ENCODE data around the gene SLC41A1. TPM values are rescaled to one million over a fixed set of nuclear protein-coding genes. Genes with fewer than 3 reads are reported as not detected.
"Not testable (repeated sequence)": the region's sequence is repeated elsewhere in the genome, so short reads cannot be mapped to it uniquely, and the experiment has no call there.

The SLC41A1 gene
- total RNA-seq, 1 experiment from 2014 or later, result 16.1 TPM

- intact Hi-C loops (cut with micrococcal nuclease; ENCODE audit: unreplicated experiment), result no loop called here
- DNase-seq (ENCODE audit: low spot score), result no peak
- Histone ChIP-seq H3K4me3 (ENCODE audit: low read depth, low read length, poor library complexity, severe bottlenecking) (no peak overlapping the region), H3K27me3 (replicated peaks; ENCODE audit: insufficient read depth, low read depth, low read length, poor library complexity) (peaks cover 12% of the 10 kb centered on the region), H3K9me3 (ENCODE audit: low read depth, low read length, poor library complexity, severe bottlenecking) (no peaks in the 10 kb centered on the region), H3K36me3 (ENCODE audit: insufficient read depth, low read length, poor library complexity, severe bottlenecking) (no peaks in the 10 kb centered on the region), H3K27ac (ENCODE audit: low read depth, low read length, poor library complexity, severe bottlenecking) (no peak overlapping the region), H3K4me1 (ENCODE audit: insufficient read depth, low read length, poor library complexity, severe bottlenecking) (no peaks in the 10 kb centered on the region)
- ChIA-PET CTCF (no interaction called here), POLR2A (ENCODE audit: low non-redundant PET) (no interaction called here)
- TF ChIP-seq EZH2 (IDR thresholded peaks at IDR 0.05; ENCODE audit: borderline replicate concordance, low read depth, low read length, poor library complexity, severe bottlenecking) (no peak), CTCF (conservative IDR thresholded peaks at IDR 0.05; ENCODE audit: low read depth, low read length) (no peak)
- no TSS peak for BruUV-seq (replicated peaks)
Measured at GRCh38 chr1:205826016-205826806, 13.2 kb upstream of the SLC41A1 start.

GRCh38 chr1:205824180-205824579 lies 11.2 kb upstream of the SLC41A1 start:
- Histone ChIP-seq H3K27ac (ENCODE audit: low read depth, low read length, poor library complexity, severe bottlenecking) (no peak overlapping the region), H3K27me3 (replicated peaks; ENCODE audit: insufficient read depth, low read depth, low read length, poor library complexity) (peaks cover 16% of the 10 kb centered on the region), H3K4me1 (ENCODE audit: insufficient read depth, low read length, poor library complexity, severe bottlenecking) (no peaks in the 10 kb centered on the region), H3K4me3 (ENCODE audit: low read depth, low read length, poor library complexity, severe bottlenecking) (no peak overlapping the region), H3K36me3 (ENCODE audit: insufficient read depth, low read length, poor library complexity, severe bottlenecking) (no peaks in the 10 kb centered on the region), H3K9me3 (ENCODE audit: low read depth, low read length, poor library complexity, severe bottlenecking) (no peaks in the 10 kb centered on the region)
- no peak for DNase-seq (ENCODE audit: low spot score)
- intact Hi-C loops (cut with micrococcal nuclease; ENCODE audit: unreplicated experiment), result no loop called here
- CTCF ChIA-PET, result no interaction called here
- no TSS peak for BruUV-seq (replicated peaks)
- TF ChIP-seq CTCF (conservative IDR thresholded peaks at IDR 0.05; ENCODE audit: low read depth, low read length) (no peak), EZH2 (IDR thresholded peaks at IDR 0.05; ENCODE audit: borderline replicate concordance, low read depth, low read length, poor library complexity, severe bottlenecking) (no peak)
- POLR2A ChIA-PET (ENCODE audit: low non-redundant PET), result no interaction called here

GRCh38 chr1:205823260-205823659 lies 10.3 kb upstream of the SLC41A1 start:
- BruUV-seq (replicated peaks); intact Hi-C loops (cut with micrococcal nuclease; ENCODE audit: unreplicated experiment); H3K36me3 ChIP-seq (ENCODE audit: insufficient read depth, low read length, poor library complexity, severe bottlenecking): not testable (repeated sequence)

GRCh38 chr1:205822397-205822796 lies 9.4 kb upstream of the SLC41A1 start:
- H3K36me3 ChIP-seq (ENCODE audit: insufficient read depth, low read length, poor library complexity, severe bottlenecking), result no peaks in the 10 kb centered on the region
- no peak for DNase-seq (ENCODE audit: low spot score)
- H3K27ac ChIP-seq (ENCODE audit: low read depth, low read length, poor library complexity, severe bottlenecking), result no peak overlapping the region
- peaks cover 29% of the 10 kb centered on the region for H3K27me3 ChIP-seq (replicated peaks; ENCODE audit: insufficient read depth, low read depth, low read length, poor library complexity)
- no peaks in the 10 kb centered on the region for H3K9me3 ChIP-seq (ENCODE audit: low read depth, low read length, poor library complexity, severe bottlenecking)
- ChIA-PET CTCF (no interaction called here), POLR2A (ENCODE audit: low non-redundant PET) (no interaction called here)
- no peak overlapping the region for H3K4me3 ChIP-seq (ENCODE audit: low read depth, low read length, poor library complexity, severe bottlenecking)
- no TSS peak for BruUV-seq (replicated peaks)
- intact Hi-C loops (cut with micrococcal nuclease; ENCODE audit: unreplicated experiment), result no loop called here
- TF ChIP-seq CTCF (conservative IDR thresholded peaks at IDR 0.05; ENCODE audit: low read depth, low read length), result no peak
- TF ChIP-seq EZH2 (IDR thresholded peaks at IDR 0.05; ENCODE audit: borderline replicate concordance, low read depth, low read length, poor library complexity, severe bottlenecking), result no peak
- no peaks in the 10 kb centered on the region for H3K4me1 ChIP-seq (ENCODE audit: insufficient read depth, low read length, poor library complexity, severe bottlenecking)

More at GRCh38 chr1:205823260-205823659, 10.3 kb upstream of the SLC41A1 start:
- peaks cover 24% of the 10 kb centered on the region for H3K27me3 ChIP-seq (replicated peaks; ENCODE audit: insufficient read depth, low read depth, low read length, poor library complexity)
- CTCF ChIA-PET; H3K27ac ChIP-seq (ENCODE audit: low read depth, low read length, poor library complexity, severe bottlenecking); POLR2A ChIA-PET (ENCODE audit: low non-redundant PET); DNase-seq (ENCODE audit: low spot score); H3K4me3 ChIP-seq (ENCODE audit: low read depth, low read length, poor library complexity, severe bottlenecking); H3K4me1 ChIP-seq (ENCODE audit: insufficient read depth, low read length, poor library complexity, severe bottlenecking); H3K9me3 ChIP-seq (ENCODE audit: low read depth, low read length, poor library complexity, severe bottlenecking): not testable (repeated sequence)

Data from A673 (cell line).